K562 (cell line): Measurements from ENCODE around the gene IL17RA.

ENCODE experiments used
- CTCF ChIP-seq, 3 experiments: IDR thresholded peaks in 2 of 3; conservative IDR thresholded peaks in 1 of 3; 2 replicates each; pipeline ENCODE4 v1.5.1; 2011 to 2012; ENCODE audit warnings: low read length in 3 of 3, mild to moderate bottlenecking in 3 of 3, control low read depth in 2 of 3, improper control_type of control experiment in 1 of 3, inconsistent platforms in 1 of 3, low read depth in 1 of 3, mixed read lengths in 1 of 3, moderate library complexity in 1 of 3; ENCODE audit not compliant: insufficient read depth in 2 of 3
- GABPB1 ChIP-seq: sonication (generic); formaldehyde crosslinking; IDR thresholded peaks from 2 replicates; pipeline ENCODE4 v1.8.0; 2022; ENCODE audit warnings: mild to moderate bottlenecking, missing genetic modification reagents
- MYC ChIP-seq, 2 experiments: fragments of 250-450 bp in 1 of 2; sonication (Bioruptor Pico) in 1 of 2; IDR thresholded peaks; 2 replicates each; pipeline versions ENCODE4 v1.5.1 to v1.6.1; 2012 to 2021; ENCODE audit warnings: low read depth in 2 of 2, borderline replicate concordance in 1 of 2, improper control_type of control experiment in 1 of 2, low read length in 1 of 2, mild to moderate bottlenecking in 1 of 2, moderate library complexity in 1 of 2
- POLR3A ChIP-seq: IDR thresholded peaks from 2 replicates; pipeline ENCODE4 v1.6.1; 2011; ENCODE audit warnings: borderline replicate concordance, mild to moderate bottlenecking, moderate library complexity; ENCODE audit not compliant: insufficient read length, insufficient read depth; ENCODE audit errors: extremely low read depth
- SMARCC2 ChIP-seq: fragments of 450-650 bp; IDR thresholded peaks from 2 replicates; pipeline ENCODE4 v1.6.1; 2017; ENCODE audit warnings: antibody characterized with exemption, moderate library complexity, mild to moderate bottlenecking, low read depth
- ZNF146 ChIP-seq: IDR thresholded peaks from one replicate; pipeline ENCODE4 v1.6.1; 2018; ENCODE audit warnings: missing compliant biosample characterization; ENCODE audit not compliant: unreplicated experiment

- TF ChIP-seq ZNF146 (CRISPR knock-in tag) (no peak), CTCF (IDR thresholded peaks at IDR 0.05 in 2 of 3, conservative IDR thresholded peaks at IDR 0.05 in 1 of 3; ENCODE audit: insufficient read depth in 2 of 3, low read depth in 1 of 3, low read length in 3 of 3) (no peak), GABPB1 (CRISPR knock-in tag) (no peak), MYC (IDR thresholded peaks at IDR 0.05; ENCODE audit: low read depth, low read length) (no peak), MYC (CRISPR knock-in tag; IDR thresholded peaks at IDR 0.05; ENCODE audit: borderline replicate concordance, low read depth) (no peak), SMARCC2 (no peak), POLR3A (no peak)
These were observed 1.5 kb upstream of the IL17RA start for GRCh38 chr22:17083255-17083654.
